HepG2 (cell line): ENCODE measurements around the gene ADM. TPM values are rescaled to one million over a fixed set of nuclear protein-coding genes. Genes with fewer than 3 reads are reported as not detected.

Experiments
- ATAC-seq: fragments of 200-7000 bp; cut with Tn5 transposase; 3 replicates; pipeline ENCODE4 v1.9.1; 2020; ENCODE audit warnings: mild to moderate bottlenecking, moderate library complexity
- BruUV-seq: library from RNA; stranded (reverse); fragments of 400-500 nt; replicated peaks from 2 replicates; lab custom pipeline; 2021; lab: Mats Ljungman, UMichigan
- CTCF ChIA-PET: fragments of 300-600 bp; formaldehyde crosslinking; extraction: SDS; loops from one replicate; lab custom pipeline; 2021; ENCODE audit warnings: low total read pairs, inconsistent platforms, low intra/inter-chr PET ratio; lab: Yijun Ruan, JAX
- POLR2A ChIA-PET: fragments of 350-600 bp; sonication (Branson Sonifier 250); formaldehyde crosslinking; loops from one replicate; lab custom pipeline; 2020; ENCODE audit warnings: antibody characterized with exemption, inconsistent platforms; lab: Yijun Ruan, JAX
- DNase-seq: peaks from one replicate; pipeline ENCODE4 v3.0.0-alpha.2; 2015; ENCODE audit warnings: low spot score
- FAIRE-seq: peaks from 3 replicates; lab custom pipeline; 2011; peaks lifted over from hg19 to GRCh38; lab: Jason Lieb, UNC
- H2AFZ ChIP-seq: one replicate; pipeline ENCODE4 v1.6.1; 2011; ENCODE audit warnings: low read length, inconsistent platforms
- H3K27ac ChIP-seq: fragments of 300-600 bp; 3 replicates; pipeline ENCODE4 v1.8.0; 2011; ENCODE audit warnings: mixed run types, mild to moderate bottlenecking, mixed read lengths, low read length, inconsistent platforms; ENCODE audit not compliant: insufficient read depth; ENCODE audit errors: extremely low read length
- H3K27me3 ChIP-seq, 2 experiments: fragments of 200-600 bp in 1 of 2; 2 replicates in 1 of 2; 3 replicates in 1 of 2; pipeline versions ENCODE4 v1.6.0 to v1.8.0; 2011; ENCODE audit warnings: low read length in 2 of 2, mild to moderate bottlenecking in 2 of 2, moderate library complexity in 2 of 2, inconsistent platforms in 1 of 2; ENCODE audit not compliant: insufficient read depth in 2 of 2, control insufficient read depth in 1 of 2
- H3K36me3 ChIP-seq, 2 experiments: fragments of 200-600 bp in 1 of 2; replicated peaks in 1 of 2; 2 replicates in 1 of 2; 3 replicates in 1 of 2; pipeline versions ENCODE4 v1.5.1 to v1.8.0; 2011; ENCODE audit warnings: low read length in 2 of 2, inconsistent platforms in 1 of 2; ENCODE audit not compliant: insufficient read depth in 2 of 2, control insufficient read depth in 1 of 2
- H3K4me1 ChIP-seq: 2 replicates; pipeline ENCODE4 v1.5.1; 2012; ENCODE audit warnings: low read length, inconsistent platforms; ENCODE audit not compliant: insufficient read depth
- H3K4me2 ChIP-seq: 2 replicates; pipeline ENCODE4 v1.6.0; 2011; ENCODE audit warnings: low read depth, low read length, inconsistent platforms
- H3K4me3 ChIP-seq, 3 experiments: fragments of 200-600 bp in 1 of 3; sonication (generic), shearing (Covaris generic) in 1 of 3; replicated peaks in 1 of 3; 2 replicates each; pipeline ENCODE4 v1.5.1; 2011 to 2016; ENCODE audit warnings: low read length in 3 of 3, inconsistent platforms in 2 of 3, low read depth in 2 of 3, mild to moderate bottlenecking in 2 of 3, control low read depth in 1 of 3, mixed read lengths in 1 of 3; ENCODE audit not compliant: insufficient read depth in 1 of 3
- H3K79me2 ChIP-seq: one replicate; pipeline ENCODE4 v1.6.1; 2011; ENCODE audit warnings: low read length, inconsistent platforms; ENCODE audit not compliant: insufficient read depth
- H3K9ac ChIP-seq: 2 replicates; pipeline ENCODE4 v1.6.0; 2011; ENCODE audit warnings: mild to moderate bottlenecking, low read depth, low read length, inconsistent platforms; ENCODE audit not compliant: insufficient read depth
- H3K9me3 ChIP-seq: 2 replicates; pipeline ENCODE4 v1.5.1; 2012; ENCODE audit warnings: mild to moderate bottlenecking, low read length
- H4K20me1 ChIP-seq: 2 replicates; pipeline ENCODE4 v1.6.0; 2011; ENCODE audit warnings: inconsistent platforms, mild to moderate bottlenecking, low read length, moderate library complexity; ENCODE audit not compliant: insufficient read depth
- MTA3 ChIP-seq: sonication (generic); formaldehyde crosslinking; IDR thresholded peaks from 2 replicates; pipeline ENCODE4 v1.4.0; 2020; ENCODE audit warnings: missing genetic modification reagents
- SIX4 ChIP-seq: sonication (generic); formaldehyde crosslinking; IDR thresholded peaks from 2 replicates; pipeline ENCODE4 v1.4.0; 2020; ENCODE audit warnings: missing genetic modification reagents
- TBX2 ChIP-seq: sonication (generic); formaldehyde crosslinking; IDR thresholded peaks from 2 replicates; pipeline ENCODE4 v1.5.0; 2020; ENCODE audit warnings: missing genetic modification reagents, mild to moderate bottlenecking, borderline replicate concordance
- ZFP1 ChIP-seq: IDR thresholded peaks from 2 replicates; pipeline ENCODE4 v1.6.1; 2016
- ZNF230 ChIP-seq: sonication (generic); formaldehyde crosslinking; IDR thresholded peaks from 2 replicates; pipeline ENCODE4 v1.4.0; 2020; ENCODE audit warnings: mild to moderate bottlenecking, missing genetic modification reagents
- in situ Hi-C: cut with HindIII; loops from 2 replicates; pipeline ENCODE4 v1.10.0; 2017; ENCODE audit warnings: low pct_unique_long_range_greater_than_20kb; ENCODE audit not compliant: extremely low pct_ligation_motif_present
- intact Hi-C: fragments of 100-400 bp; cut with micrococcal nuclease; formaldehyde crosslinking; loops from one replicate; pipeline ENCODE4 v1.10.0; 2022; ENCODE audit not compliant: unreplicated experiment
- polyA plus RNA-seq, 8 experiments: library from polyadenylated mRNA; depleted of rRNA in 3 of 8; stranded (reverse) in 7 of 8; unstranded in 1 of 8; fragments of >200 nt; fragmentation: Illumina TruSeq in 4 of 8; extraction: Trizol in 4 of 8; gene quantifications; 2 replicates each; pipeline versions ENCODE4 v1.2.1 to v1.2.3, GENCODE V29; 2011 to 2016; ENCODE audit warnings: low read depth in 4 of 8, missing spikeins in 1 of 8, mixed read lengths in 1 of 8; ENCODE audit not compliant: insufficient read depth in 1 of 8
- total RNA-seq, 5 experiments: library from RNA; depleted of rRNA; stranded (reverse); fragments of >200 nt; fragmentation: Illumina TruSeq; extraction: Trizol; gene quantifications; 2 replicates each; pipeline ENCODE4 v1.2.3, GENCODE V29; 2016; ENCODE audit warnings: low read depth in 1 of 5
- TF ChIP-seq, protein P1 (sequence below): sonication (generic); formaldehyde crosslinking; IDR thresholded peaks from 2 replicates; pipeline ENCODE4 v1.9.0; 2021; ENCODE audit warnings: mild to moderate bottlenecking, missing genetic modification reagents
- TF ChIP-seq, protein P2 (sequence below): sonication (generic); formaldehyde crosslinking; IDR thresholded peaks from 2 replicates; pipeline ENCODE4 v1.5.1; 2020; ENCODE audit warnings: mild to moderate bottlenecking, missing genetic modification reagents, moderate library complexity
- TF ChIP-seq, protein P3 (sequence below): sonication (generic); formaldehyde crosslinking; IDR thresholded peaks from 2 replicates; pipeline ENCODE4 v1.5.1; 2020; ENCODE audit warnings: missing genetic modification reagents, mild to moderate bottlenecking, borderline replicate concordance

The ADM gene
- total and polyA plus RNA-seq, 2 of the 13 experiments (the other 11 are each of a cell fraction or from before 2014, with no cell fraction given) = 10.7 to 26.1 TPM

DNA sequence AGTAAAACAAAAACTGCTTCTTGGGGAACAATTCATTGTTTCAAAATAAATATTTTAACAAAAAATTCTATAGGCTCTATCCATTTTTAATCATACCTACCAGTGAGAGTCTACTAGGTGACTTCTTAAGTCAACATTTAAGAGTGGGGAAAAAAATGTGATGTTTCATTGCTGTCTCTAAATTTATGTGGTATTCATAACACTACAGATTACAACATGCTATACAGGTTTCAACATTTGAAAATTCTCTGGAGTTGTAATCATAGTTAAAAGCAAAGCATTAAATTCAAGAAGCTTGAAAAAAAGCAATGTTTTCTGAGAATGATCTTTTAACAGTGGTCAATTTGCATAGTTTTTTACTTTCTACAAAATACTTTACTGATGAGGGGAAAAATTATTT is 29.2 kb upstream of the ADM start (continued):
- TF ChIP-seq, protein P1, sequence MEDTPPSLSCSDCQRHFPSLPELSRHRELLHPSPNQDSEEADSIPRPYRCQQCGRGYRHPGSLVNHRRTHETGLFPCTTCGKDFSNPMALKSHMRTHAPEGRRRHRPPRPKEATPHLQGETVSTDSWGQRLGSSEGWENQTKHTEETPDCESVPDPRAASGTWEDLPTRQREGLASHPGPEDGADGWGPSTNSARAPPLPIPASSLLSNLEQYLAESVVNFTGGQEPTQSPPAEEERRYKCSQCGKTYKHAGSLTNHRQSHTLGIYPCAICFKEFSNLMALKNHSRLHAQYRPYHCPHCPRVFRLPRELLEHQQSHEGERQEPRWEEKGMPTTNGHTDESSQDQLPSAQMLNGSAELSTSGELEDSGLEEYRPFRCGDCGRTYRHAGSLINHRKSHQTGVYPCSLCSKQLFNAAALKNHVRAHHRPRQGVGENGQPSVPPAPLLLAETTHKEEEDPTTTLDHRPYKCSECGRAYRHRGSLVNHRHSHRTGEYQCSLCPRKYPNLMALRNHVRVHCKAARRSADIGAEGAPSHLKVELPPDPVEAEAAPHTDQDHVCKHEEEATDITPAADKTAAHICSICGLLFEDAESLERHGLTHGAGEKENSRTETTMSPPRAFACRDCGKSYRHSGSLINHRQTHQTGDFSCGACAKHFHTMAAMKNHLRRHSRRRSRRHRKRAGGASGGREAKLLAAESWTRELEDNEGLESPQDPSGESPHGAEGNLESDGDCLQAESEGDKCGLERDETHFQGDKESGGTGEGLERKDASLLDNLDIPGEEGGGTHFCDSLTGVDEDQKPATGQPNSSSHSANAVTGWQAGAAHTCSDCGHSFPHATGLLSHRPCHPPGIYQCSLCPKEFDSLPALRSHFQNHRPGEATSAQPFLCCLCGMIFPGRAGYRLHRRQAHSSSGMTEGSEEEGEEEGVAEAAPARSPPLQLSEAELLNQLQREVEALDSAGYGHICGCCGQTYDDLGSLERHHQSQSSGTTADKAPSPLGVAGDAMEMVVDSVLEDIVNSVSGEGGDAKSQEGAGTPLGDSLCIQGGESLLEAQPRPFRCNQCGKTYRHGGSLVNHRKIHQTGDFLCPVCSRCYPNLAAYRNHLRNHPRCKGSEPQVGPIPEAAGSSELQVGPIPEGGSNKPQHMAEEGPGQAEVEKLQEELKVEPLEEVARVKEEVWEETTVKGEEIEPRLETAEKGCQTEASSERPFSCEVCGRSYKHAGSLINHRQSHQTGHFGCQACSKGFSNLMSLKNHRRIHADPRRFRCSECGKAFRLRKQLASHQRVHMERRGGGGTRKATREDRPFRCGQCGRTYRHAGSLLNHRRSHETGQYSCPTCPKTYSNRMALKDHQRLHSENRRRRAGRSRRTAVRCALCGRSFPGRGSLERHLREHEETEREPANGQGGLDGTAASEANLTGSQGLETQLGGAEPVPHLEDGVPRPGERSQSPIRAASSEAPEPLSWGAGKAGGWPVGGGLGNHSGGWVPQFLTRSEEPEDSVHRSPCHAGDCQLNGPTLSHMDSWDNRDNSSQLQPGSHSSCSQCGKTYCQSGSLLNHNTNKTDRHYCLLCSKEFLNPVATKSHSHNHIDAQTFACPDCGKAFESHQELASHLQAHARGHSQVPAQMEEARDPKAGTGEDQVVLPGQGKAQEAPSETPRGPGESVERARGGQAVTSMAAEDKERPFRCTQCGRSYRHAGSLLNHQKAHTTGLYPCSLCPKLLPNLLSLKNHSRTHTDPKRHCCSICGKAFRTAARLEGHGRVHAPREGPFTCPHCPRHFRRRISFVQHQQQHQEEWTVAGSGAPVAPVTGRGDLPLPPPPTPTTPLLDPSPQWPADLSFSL (CRISPR knock-in tag) = no peak

DNA sequence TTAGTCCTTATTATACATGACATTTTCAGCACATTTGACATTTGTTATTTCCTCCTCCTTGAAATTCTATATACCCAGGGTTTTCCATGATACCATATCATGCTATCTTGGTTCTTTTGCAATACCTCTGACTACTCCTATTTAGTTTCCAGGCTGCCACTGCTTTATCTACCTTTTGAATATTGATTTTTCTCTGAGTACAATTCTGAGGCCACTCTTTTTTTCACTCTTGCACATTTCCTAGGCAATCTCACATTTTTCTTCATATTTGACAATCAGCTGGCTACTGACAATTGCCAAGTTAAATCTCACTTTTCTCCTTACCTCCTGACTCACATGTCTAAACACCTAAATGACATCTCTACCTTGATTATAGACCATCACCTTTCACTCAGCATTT is 22.8 kb upstream of the ADM start:
- peaks cover 67% of the 10 kb centered on the region for H3K79me2 ChIP-seq
- no peaks in the 10 kb centered on the region for H3K9me3 ChIP-seq
- no peak overlapping the region for H3K4me3 ChIP-seq
- ATAC-seq (peak; percentile 67), DNase-seq (peak; percentile 52), FAIRE-seq (no peak)
- no peak overlapping the region for H3K27ac ChIP-seq
- H2AFZ ChIP-seq = no peak overlapping the region
- no peaks in the 10 kb centered on the region for H3K27me3 ChIP-seq
- POLR2A ChIA-PET = interaction anchor here (1.3 kb wide), 1 partner anchor 23 kb away, joined by 4 read pairs; the partner anchor contains the start of gene ADM
- H3K4me2 ChIP-seq = no peak overlapping the region
- BruUV-seq = no TSS peak
- H3K9ac ChIP-seq = no peak overlapping the region
- peaks cover 50% of the 10 kb centered on the region for H3K4me1 ChIP-seq
- no peaks in the 10 kb centered on the region for H3K36me3 ChIP-seq
- CTCF ChIA-PET = no interaction called here
- intact Hi-C loops = no loop called here
- H4K20me1 ChIP-seq = no peaks in the 10 kb centered on the region
- in situ Hi-C loops = no loop called here
- TF ChIP-seq ZFP1 (CRISPR knock-in tag) (no peak), TBX2 (CRISPR knock-in tag) (no peak), ZNF230 (no peak), SIX4 (CRISPR knock-in tag) (no peak), MTA3 (CRISPR knock-in tag) (no peak)
- TF ChIP-seq, protein P2, sequence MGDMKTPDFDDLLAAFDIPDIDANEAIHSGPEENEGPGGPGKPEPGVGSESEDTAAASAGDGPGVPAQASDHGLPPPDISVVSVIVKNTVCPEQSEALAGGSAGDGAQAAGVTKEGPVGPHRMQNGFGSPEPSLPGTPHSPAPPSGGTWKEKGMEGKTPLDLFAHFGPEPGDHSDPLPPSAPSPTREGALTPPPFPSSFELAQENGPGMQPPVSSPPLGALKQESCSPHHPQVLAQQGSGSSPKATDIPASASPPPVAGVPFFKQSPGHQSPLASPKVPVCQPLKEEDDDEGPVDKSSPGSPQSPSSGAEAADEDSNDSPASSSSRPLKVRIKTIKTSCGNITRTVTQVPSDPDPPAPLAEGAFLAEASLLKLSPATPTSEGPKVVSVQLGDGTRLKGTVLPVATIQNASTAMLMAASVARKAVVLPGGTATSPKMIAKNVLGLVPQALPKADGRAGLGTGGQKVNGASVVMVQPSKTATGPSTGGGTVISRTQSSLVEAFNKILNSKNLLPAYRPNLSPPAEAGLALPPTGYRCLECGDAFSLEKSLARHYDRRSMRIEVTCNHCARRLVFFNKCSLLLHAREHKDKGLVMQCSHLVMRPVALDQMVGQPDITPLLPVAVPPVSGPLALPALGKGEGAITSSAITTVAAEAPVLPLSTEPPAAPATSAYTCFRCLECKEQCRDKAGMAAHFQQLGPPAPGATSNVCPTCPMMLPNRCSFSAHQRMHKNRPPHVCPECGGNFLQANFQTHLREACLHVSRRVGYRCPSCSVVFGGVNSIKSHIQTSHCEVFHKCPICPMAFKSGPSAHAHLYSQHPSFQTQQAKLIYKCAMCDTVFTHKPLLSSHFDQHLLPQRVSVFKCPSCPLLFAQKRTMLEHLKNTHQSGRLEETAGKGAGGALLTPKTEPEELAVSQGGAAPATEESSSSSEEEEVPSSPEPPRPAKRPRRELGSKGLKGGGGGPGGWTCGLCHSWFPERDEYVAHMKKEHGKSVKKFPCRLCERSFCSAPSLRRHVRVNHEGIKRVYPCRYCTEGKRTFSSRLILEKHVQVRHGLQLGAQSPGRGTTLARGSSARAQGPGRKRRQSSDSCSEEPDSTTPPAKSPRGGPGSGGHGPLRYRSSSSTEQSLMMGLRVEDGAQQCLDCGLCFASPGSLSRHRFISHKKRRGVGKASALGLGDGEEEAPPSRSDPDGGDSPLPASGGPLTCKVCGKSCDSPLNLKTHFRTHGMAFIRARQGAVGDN = no peak
- TF ChIP-seq, protein P3, sequence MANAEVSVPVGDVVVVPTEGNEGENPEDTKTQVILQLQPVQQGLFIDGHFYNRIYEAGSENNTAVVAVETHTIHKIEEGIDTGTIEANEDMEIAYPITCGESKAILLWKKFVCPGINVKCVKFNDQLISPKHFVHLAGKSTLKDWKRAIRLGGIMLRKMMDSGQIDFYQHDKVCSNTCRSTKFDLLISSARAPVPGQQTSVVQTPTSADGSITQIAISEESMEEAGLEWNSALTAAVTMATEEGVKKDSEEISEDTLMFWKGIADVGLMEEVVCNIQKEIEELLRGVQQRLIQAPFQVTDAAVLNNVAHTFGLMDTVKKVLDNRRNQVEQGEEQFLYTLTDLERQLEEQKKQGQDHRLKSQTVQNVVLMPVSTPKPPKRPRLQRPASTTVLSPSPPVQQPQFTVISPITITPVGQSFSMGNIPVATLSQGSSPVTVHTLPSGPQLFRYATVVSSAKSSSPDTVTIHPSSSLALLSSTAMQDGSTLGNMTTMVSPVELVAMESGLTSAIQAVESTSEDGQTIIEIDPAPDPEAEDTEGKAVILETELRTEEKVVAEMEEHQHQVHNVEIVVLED = no peak
